ENCODE data around the gene DCHS2.

DCHS2 gene

GRCh38 chr4:154441982-154442381 is 49.6 kb downstream of the DCHS2 start:
- Histone ChIP-seq H4K20me1 (ENCODE audit: insufficient read depth, low read length) (no peaks in the 10 kb centered on the region), H3K27me3 (ENCODE audit: insufficient read depth, low read length, poor library complexity) (peaks cover 6% of the 10 kb centered on the region), H3K9ac (ENCODE audit: low read depth, low read length) (no peak overlapping the region), H3K79me2 (ENCODE audit: insufficient read depth, low read length) (no peaks in the 10 kb centered on the region), H3K9me3 (ENCODE audit: insufficient read depth, low read length, severe bottlenecking) (no peaks in the 10 kb centered on the region), H3K27ac (ENCODE audit: low read length) (no peak overlapping the region), H3K36me3 (ENCODE audit: insufficient read depth, low read length) (no peaks in the 10 kb centered on the region), H3K4me3 (ENCODE audit: low read depth in 1 of 2, low read length in 2 of 2) (no peak overlapping the region), H3K4me1 (ENCODE audit: insufficient read depth, low read length) (no peaks in the 10 kb centered on the region), H2AFZ (ENCODE audit: low read depth, low read length) (no peak overlapping the region), H3K4me2 (ENCODE audit: insufficient read depth, low read length) (no peak overlapping the region)
- no peak for TF ChIP-seq CTCF (IDR thresholded peaks at IDR 0.05; ENCODE audit: borderline replicate concordance, extremely low read depth, low read length, poor library complexity, severe bottlenecking)
- no peak for TF ChIP-seq EZH2 (IDR thresholded peaks at IDR 0.05; ENCODE audit: borderline replicate concordance, low read depth, low read length, severe bottlenecking)
- ATAC-seq (ENCODE audit: insufficient read depth, low read depth) (no peak), DNase-seq (no peak)

DNA sequence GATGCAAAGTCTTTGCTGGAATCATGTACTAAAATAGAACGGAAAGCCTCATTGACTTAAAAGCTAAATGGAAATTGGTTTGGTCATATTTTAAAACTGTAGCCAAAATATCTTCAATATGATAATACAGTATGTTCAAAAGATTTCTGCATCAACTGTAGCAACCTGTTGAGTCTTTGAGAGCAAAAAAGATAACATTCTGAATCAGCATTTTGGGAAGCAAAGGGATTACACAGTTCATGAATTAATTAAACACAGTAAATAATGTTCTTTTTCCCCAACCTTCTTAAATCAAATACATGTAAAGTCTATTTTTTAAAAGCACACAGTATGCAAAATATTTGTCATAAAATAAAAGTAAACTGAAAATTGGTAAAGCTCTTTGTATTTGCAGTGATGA is 50.5 kb downstream of the DCHS2 start:
- no peak overlapping the region for H2AFZ ChIP-seq (ENCODE audit: low read depth, low read length)
- H3K4me3 ChIP-seq (ENCODE audit: low read depth in 1 of 2, low read length in 2 of 2), result no peak overlapping the region
- no peak for TF ChIP-seq EZH2 (IDR thresholded peaks at IDR 0.05; ENCODE audit: borderline replicate concordance, low read depth, low read length, severe bottlenecking)
- TF ChIP-seq CTCF (IDR thresholded peaks at IDR 0.05; ENCODE audit: borderline replicate concordance, extremely low read depth, low read length, poor library complexity, severe bottlenecking), result no peak
- no peak for DNase-seq
- peaks cover 9% of the 10 kb centered on the region for H3K27me3 ChIP-seq (ENCODE audit: insufficient read depth, low read length, poor library complexity)
- H3K36me3 ChIP-seq (ENCODE audit: insufficient read depth, low read length), result no peaks in the 10 kb centered on the region
- no peaks in the 10 kb centered on the region for H4K20me1 ChIP-seq (ENCODE audit: insufficient read depth, low read length)
- H3K27ac ChIP-seq (ENCODE audit: low read length), result no peak overlapping the region
- H3K4me2 ChIP-seq (ENCODE audit: insufficient read depth, low read length), result no peak overlapping the region
- no peaks in the 10 kb centered on the region for H3K79me2 ChIP-seq (ENCODE audit: insufficient read depth, low read length)
- ATAC-seq (ENCODE audit: insufficient read depth, low read depth), result no peak
- no peaks in the 10 kb centered on the region for H3K4me1 ChIP-seq (ENCODE audit: insufficient read depth, low read length)
- H3K9me3 ChIP-seq (ENCODE audit: insufficient read depth, low read length, severe bottlenecking), result no peaks in the 10 kb centered on the region
- no peak overlapping the region for H3K9ac ChIP-seq (ENCODE audit: low read depth, low read length)

GRCh38 chr4:154439224-154439623 is 52.4 kb downstream of the DCHS2 start:
- H3K36me3 ChIP-seq (ENCODE audit: insufficient read depth, low read length), result no peaks in the 10 kb centered on the region
- no peak overlapping the region for H3K27ac ChIP-seq (ENCODE audit: low read length)
- H3K79me2 ChIP-seq (ENCODE audit: insufficient read depth, low read length), result no peaks in the 10 kb centered on the region
- H3K4me3 ChIP-seq (ENCODE audit: low read depth in 1 of 2, low read length in 2 of 2), result no peak overlapping the region
- H3K9ac ChIP-seq (ENCODE audit: low read depth, low read length), result no peak overlapping the region
- no peak for ATAC-seq (ENCODE audit: insufficient read depth, low read depth)
- TF ChIP-seq EZH2 (IDR thresholded peaks at IDR 0.05; ENCODE audit: borderline replicate concordance, low read depth, low read length, severe bottlenecking) (no peak), CTCF (IDR thresholded peaks at IDR 0.05; ENCODE audit: borderline replicate concordance, extremely low read depth, low read length, poor library complexity, severe bottlenecking) (no peak)
- H3K27me3 ChIP-seq (ENCODE audit: insufficient read depth, low read length, poor library complexity), result peaks cover 9% of the 10 kb centered on the region
- no peak for DNase-seq
- H3K9me3 ChIP-seq (ENCODE audit: insufficient read depth, low read length, severe bottlenecking), result no peaks in the 10 kb centered on the region
- H3K4me1 ChIP-seq (ENCODE audit: insufficient read depth, low read length), result no peaks in the 10 kb centered on the region
- no peak overlapping the region for H2AFZ ChIP-seq (ENCODE audit: low read depth, low read length)
- H3K4me2 ChIP-seq (ENCODE audit: insufficient read depth, low read length), result no peak overlapping the region
- H4K20me1 ChIP-seq (ENCODE audit: insufficient read depth, low read length), result no peaks in the 10 kb centered on the region

GRCh38 chr4:154435895-154436294 is 55.7 kb downstream of the DCHS2 start:
- Histone ChIP-seq H3K27ac (ENCODE audit: low read length) (no peak overlapping the region), H3K9me3 (ENCODE audit: insufficient read depth, low read length, severe bottlenecking) (no peaks in the 10 kb centered on the region), H3K4me1 (ENCODE audit: insufficient read depth, low read length) (no peaks in the 10 kb centered on the region), H3K36me3 (ENCODE audit: insufficient read depth, low read length) (no peaks in the 10 kb centered on the region), H3K4me2 (ENCODE audit: insufficient read depth, low read length) (no peak overlapping the region), H3K4me3 (ENCODE audit: low read depth in 1 of 2, low read length in 2 of 2) (no peak overlapping the region), H3K27me3 (ENCODE audit: insufficient read depth, low read length, poor library complexity) (peaks cover 9% of the 10 kb centered on the region), H4K20me1 (ENCODE audit: insufficient read depth, low read length) (no peaks in the 10 kb centered on the region), H2AFZ (ENCODE audit: low read depth, low read length) (no peak overlapping the region), H3K79me2 (ENCODE audit: insufficient read depth, low read length) (no peaks in the 10 kb centered on the region), H3K9ac (ENCODE audit: low read depth, low read length) (no peak overlapping the region)
- TF ChIP-seq EZH2 (IDR thresholded peaks at IDR 0.05; ENCODE audit: borderline replicate concordance, low read depth, low read length, severe bottlenecking), result no peak
- no peak for TF ChIP-seq CTCF (IDR thresholded peaks at IDR 0.05; ENCODE audit: borderline replicate concordance, extremely low read depth, low read length, poor library complexity, severe bottlenecking)
- ATAC-seq (ENCODE audit: insufficient read depth, low read depth) (no peak), DNase-seq (no peak)
